GM18867 (cell line): ENCODE results near the gene TMEM37.

Experiments used
- ATAC-seq: cut with Tn5 transposase; IDR thresholded peaks from one replicate; pipeline ENCODE4 v1.9.1; 2021; ENCODE audit warnings: mild to moderate bottlenecking, moderate library complexity; ENCODE audit not compliant: unreplicated experiment

Gene TMEM37

DNA sequence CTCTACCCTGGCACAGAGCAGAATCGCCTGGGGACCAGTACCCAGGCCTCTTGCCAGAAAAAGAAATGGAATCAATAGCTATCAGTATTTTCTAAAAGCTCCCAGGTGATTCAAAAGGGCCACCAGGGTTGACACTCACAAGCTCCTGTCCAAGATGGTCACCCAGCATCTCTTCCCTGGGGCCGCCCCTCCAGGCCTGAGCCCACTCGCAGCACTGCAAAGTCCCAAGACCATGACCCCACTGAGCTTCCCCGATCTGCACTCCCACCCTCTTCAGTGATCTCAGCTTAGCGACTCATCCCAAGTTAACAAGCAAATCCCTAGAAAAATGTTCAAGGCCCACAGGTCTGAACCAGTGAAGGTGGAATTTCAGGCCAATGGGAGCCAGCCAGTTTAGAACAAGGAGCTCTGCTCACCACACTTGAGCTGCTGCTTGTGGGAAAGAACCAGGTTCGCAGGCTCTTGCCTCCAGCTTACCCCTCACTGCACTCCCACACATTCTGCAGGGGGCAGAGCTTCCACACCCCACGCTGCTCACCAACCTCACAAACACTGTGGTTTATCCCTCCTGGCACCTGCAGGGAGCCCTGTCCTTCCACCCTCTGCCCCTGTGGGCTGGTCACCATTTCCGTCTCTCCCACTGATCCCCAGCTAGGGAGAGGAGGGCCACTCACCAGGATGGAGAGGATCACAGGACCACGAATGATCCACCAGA is 19.8 kb downstream of the TMEM37 start:
- ATAC-seq, result no peak

DNA sequence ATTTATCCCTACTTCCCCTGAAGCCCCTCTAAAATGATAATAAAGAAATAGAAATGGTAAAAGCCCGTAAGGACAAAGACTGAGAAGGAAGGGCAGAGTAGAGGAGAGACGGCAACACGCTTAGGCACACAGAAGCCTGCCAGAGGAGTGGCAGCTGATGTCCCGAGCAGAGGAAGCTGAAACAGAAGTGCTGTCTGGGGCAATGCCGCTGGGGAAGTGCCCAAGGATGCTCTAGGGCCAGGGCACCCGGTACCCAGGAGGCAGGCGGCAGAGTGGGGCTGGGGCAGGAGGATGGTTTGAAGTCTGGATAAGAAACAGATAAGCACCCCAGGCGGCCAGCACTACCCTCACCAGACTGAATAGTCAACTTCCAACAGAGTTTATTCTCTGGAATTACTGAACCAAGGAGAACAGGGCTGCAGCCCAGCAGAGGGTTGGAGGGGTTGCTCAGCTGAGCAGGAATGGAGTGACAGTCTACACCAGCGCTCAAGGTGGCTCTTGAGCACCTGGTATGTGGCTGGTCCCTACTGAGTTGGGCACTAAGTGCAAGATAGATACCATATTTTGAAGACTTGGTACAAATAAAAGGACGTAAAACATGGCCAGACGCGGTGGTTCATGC is 22.4 kb downstream of the TMEM37 start:
- ATAC-seq, result no peak

GRCh38 chr2:119455066-119455718 is 23.5 kb downstream of the TMEM37 start:
- no peak for ATAC-seq

- ATAC-seq, result no peak
Observed at GRCh38 chr2:119460076-119460475, 28.4 kb downstream of the TMEM37 start.

- ATAC-seq, result no peak
Observed at GRCh38 chr2:119461811-119462210, 30.2 kb downstream of the TMEM37 start.

DNA sequence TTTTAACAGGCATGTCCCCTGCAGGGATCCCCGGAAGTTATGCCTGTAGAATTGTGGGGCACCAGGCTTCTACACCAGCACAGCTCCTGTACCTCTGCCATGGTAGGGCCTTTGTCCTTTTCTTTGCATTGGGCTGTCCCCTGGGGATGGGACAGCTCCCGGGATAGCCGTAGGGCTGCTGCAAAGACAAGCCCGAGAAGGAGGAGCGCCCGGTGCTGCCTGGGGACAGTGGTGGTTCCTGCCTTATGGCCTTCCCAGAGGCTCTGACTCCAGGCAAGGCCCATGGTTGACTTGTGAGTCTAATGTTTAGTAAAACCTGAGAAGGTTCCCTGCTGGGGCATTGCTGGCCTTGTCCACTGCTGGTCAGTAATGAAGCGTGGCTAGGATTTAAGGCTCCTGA is 30.9 kb downstream of the TMEM37 start:
- ATAC-seq, result no peak

GRCh38 chr2:119463136-119463535 is 31.5 kb downstream of the TMEM37 start:
- no peak for ATAC-seq

GRCh38 chr2:119463990-119464389 is 32.3 kb downstream of the TMEM37 start:
- ATAC-seq, result no peak

GRCh38 chr2:119464981-119465380 is 33.3 kb downstream of the TMEM37 start:
- ATAC-seq, result no peak

- ATAC-seq, result no peak
Observed at GRCh38 chr2:119465687-119466086, 34.0 kb downstream of the TMEM37 start.

DNA sequence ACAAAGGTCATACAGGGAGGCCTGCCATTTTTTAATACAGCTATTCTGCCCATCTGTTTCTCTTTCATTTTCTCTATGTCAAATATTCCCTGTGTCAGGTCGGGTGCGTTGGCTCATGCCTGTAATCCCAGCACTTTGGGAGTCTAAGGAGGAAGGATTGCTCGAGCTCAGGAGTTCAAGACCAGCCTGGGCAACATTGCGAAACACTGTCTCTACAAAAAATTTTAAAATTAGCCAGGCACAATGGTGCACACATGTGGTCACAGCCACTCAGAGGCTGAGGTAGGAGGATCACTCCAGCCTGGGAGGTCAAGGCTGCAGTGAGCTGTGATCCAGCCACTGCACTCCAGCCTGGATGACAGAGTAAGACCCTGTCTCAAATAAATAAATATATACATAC is 34.7 kb downstream of the TMEM37 start:
- no peak for ATAC-seq

DNA sequence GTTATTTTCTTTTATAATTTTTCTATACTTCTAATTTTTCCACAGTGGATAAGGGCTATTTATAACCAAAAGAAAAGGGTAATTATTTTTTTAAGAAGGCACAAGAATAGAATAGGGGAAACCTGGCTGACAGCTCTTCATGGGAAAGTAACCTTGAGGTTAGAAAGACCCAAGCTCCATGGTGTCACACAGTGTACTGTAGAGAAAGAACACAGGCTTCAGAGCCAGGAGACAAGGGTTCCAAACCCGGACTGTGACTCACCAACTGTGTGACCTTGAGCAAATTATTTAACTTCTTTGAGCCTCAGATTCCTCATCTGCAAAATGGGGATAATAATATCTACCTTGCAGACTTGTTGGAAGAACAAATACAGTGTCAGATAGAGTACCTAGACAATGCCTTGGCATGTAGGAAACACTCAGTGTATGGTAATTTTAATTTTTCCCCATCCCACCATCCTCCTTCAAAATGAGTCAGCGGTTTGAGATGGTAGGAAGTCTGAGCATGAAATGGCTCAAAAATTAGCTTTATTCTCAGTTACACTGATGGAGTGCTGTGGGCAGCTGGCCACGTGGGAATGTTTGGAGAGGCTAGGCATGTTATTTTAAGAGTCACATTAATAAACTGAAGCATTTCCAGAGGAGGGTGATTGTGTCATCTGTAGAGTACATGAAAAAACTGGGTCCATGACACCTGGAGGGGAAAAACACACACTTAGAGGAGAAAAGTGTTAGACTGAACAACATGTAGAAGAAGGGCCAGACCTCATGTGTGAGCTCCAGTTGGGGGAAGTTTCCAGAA is 36.7 kb downstream of the TMEM37 start:
- ATAC-seq, result no peak

DNA sequence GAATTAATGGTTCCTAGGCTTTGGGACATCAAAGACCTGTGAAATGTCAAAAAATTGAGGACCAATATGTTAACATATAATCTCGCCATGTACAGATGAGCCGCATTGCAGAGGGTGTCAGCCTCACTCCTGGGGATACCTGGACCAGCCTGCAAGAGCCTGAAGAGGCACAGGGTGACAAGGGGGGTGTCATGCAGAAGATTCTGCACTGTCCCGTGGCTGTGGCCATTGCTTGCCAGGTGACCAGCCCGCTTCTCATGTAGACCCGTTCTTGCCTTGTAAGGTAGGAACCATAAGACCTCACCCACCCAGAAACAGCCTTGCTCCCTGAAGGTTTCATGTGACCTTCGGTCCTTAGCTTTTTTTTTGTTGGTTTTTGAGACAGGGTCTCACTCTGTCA is 37.5 kb downstream of the TMEM37 start:
- ATAC-seq, result no peak

- ATAC-seq, result no peak
Observed at GRCh38 chr2:119469661-119470297, 38.1 kb downstream of the TMEM37 start.

GRCh38 chr2:119472749-119473148 is 41.1 kb downstream of the TMEM37 start:
- no peak for ATAC-seq

GRCh38 chr2:119473621-119474370 is 42.1 kb downstream of the TMEM37 start:
- no peak for ATAC-seq

DNA sequence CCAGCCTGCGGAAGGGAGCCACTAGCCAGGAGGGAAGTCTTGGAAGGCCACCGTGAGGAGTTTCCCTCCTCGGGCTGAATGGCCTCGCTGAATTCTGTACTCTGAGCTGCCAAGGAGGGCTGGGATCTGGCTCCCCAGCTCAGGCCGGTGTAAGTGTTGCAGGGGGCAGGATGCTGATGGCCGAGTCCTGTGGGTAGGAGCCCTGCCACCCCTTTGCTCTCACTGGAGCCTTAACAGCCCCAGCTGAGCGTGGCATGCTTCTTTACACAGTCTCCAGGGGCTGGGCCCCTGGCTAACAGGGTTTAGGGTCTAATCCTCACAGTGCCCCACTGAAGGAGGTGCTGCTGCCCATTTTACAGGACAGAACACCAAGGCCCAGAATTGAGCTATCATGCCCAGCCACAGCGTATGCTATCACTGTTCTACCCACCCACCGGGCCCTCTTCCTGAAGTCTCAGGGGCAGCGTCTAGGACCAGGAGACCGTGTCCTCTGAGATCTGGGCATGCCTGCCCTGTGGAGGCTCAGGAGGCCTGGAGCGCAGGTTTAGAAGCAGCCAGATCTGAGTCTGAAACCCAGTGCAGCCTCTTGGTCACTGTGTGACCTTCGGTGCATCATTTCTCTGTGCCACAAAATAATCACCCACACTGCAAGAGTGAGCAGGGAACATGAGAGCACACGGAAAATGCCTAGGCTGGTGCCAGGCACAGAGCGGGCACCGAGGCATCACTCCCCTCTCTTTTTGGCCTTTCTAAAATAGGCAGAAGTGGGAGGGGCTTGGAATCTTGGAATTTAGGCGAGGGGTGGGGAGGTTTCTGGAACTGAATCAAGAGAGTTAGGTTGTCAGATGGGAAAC is 42.9 kb downstream of the TMEM37 start:
- ATAC-seq, result no peak

- ATAC-seq, result no peak
Observed at GRCh38 chr2:119475225-119475856, 43.7 kb downstream of the TMEM37 start.

GRCh38 chr2:119475857-119476244 is 44.2 kb downstream of the TMEM37 start:
- no peak for ATAC-seq
